ENCODE measurements around the gene WSB1. TPM values are rescaled to one million over a fixed set of nuclear protein-coding genes. Genes with fewer than 3 reads are reported as not detected.
"Not testable (repeated sequence)": the region's sequence is repeated elsewhere in the genome, so short reads cannot be mapped to it uniquely, and the experiment has no call there.

WSB1 gene
- 191 TPM for polyA plus RNA-seq (ENCODE audit: insufficient read length)

GRCh38 chr17:27293898-27294688 lies at the start of gene WSB1:
WSB1 (plus strand) TSS chr17:27294114; CDS start chr17:27294396, 282 bp downstream.
- DNase-seq (ENCODE audit: low read depth), result peak; percentile 81

- peak; percentile 88 for DNase-seq (ENCODE audit: low read depth)
These were observed 49.3 kb upstream of the WSB1 start for GRCh38 chr17:27244491-27245223.

- no peak for DNase-seq (ENCODE audit: low read depth)
These were observed 48.7 kb upstream of the WSB1 start for GRCh38 chr17:27245230-27245696.

- DNase-seq (ENCODE audit: low read depth), result no peak
These were observed 47.4 kb upstream of the WSB1 start for GRCh38 chr17:27246537-27246936.

- no peak for DNase-seq (ENCODE audit: low read depth)
These were observed 46.6 kb upstream of the WSB1 start for GRCh38 chr17:27247071-27247957.

GRCh38 chr17:27247958-27248342 lies 46.0 kb upstream of the WSB1 start:
- DNase-seq (ENCODE audit: low read depth), result no peak

- DNase-seq (ENCODE audit: low read depth), result not testable (repeated sequence)
These were observed 43.1 kb upstream of the WSB1 start for GRCh38 chr17:27250791-27251190.

- DNase-seq (ENCODE audit: low read depth), result not testable (repeated sequence)
These were observed 39.1 kb upstream of the WSB1 start for GRCh38 chr17:27254802-27255201.

- DNase-seq (ENCODE audit: low read depth), result no peak
These were observed 37.5 kb upstream of the WSB1 start for GRCh38 chr17:27256225-27257030.

- DNase-seq (ENCODE audit: low read depth), result no peak
These were observed 36.9 kb upstream of the WSB1 start for GRCh38 chr17:27257031-27257357.

GRCh38 chr17:27259356-27259755 lies 34.6 kb upstream of the WSB1 start:
- no peak for DNase-seq (ENCODE audit: low read depth)

GRCh38 chr17:27263386-27263785 lies 30.5 kb upstream of the WSB1 start:
- DNase-seq (ENCODE audit: low read depth), result no peak

GRCh38 chr17:27264068-27264812 lies 29.7 kb upstream of the WSB1 start:
- no peak for DNase-seq (ENCODE audit: low read depth)

GRCh38 chr17:27265333-27265732 lies 28.6 kb upstream of the WSB1 start:
- DNase-seq (ENCODE audit: low read depth), result no peak

GRCh38 chr17:27266228-27266627 lies 27.7 kb upstream of the WSB1 start:
- no peak for DNase-seq (ENCODE audit: low read depth)

GRCh38 chr17:27268394-27269085 lies 25.4 kb upstream of the WSB1 start:
- no peak for DNase-seq (ENCODE audit: low read depth)

- DNase-seq (ENCODE audit: low read depth), result no peak
These were observed 24.7 kb upstream of the WSB1 start for GRCh38 chr17:27269201-27269600.

- DNase-seq (ENCODE audit: low read depth), result no peak
These were observed 23.9 kb upstream of the WSB1 start for GRCh38 chr17:27269974-27270373.

- no peak for DNase-seq (ENCODE audit: low read depth)
These were observed 17.2 kb upstream of the WSB1 start for GRCh38 chr17:27276653-27277156.

- DNase-seq (ENCODE audit: low read depth), result not testable (repeated sequence)
These were observed 14.8 kb upstream of the WSB1 start for GRCh38 chr17:27279132-27279531.

Measured in forelimb muscle (tissue), 1 donor.